PC-9 (cell line): Measurements from ENCODE around the gene ZNF574. TPM values are rescaled to one million over a fixed set of nuclear protein-coding genes. Genes with fewer than 3 reads are reported as not detected.

ENCODE experiments used
- BruUV-seq: library from RNA; stranded (reverse); fragments of 400-500 nt; replicated peaks from 2 replicates; lab custom pipeline; 2021; lab: Mats Ljungman, UMichigan
- CTCF ChIA-PET: fragments of 300-600 bp; sonication (Branson Sonifier 250); formaldehyde crosslinking; loops from one replicate; lab custom pipeline; 2022; ENCODE audit warnings: antibody characterized with exemption; lab: Charles Lee
- POLR2A ChIA-PET: fragments of 300-600 bp; sonication (Branson Sonifier 250); formaldehyde crosslinking; loops from one replicate; lab custom pipeline; 2022; ENCODE audit warnings: antibody characterized with exemption; ENCODE audit not compliant: unreplicated experiment; lab: Charles Lee
- DNase-seq, 2 experiments: peaks; one replicate each; pipeline versions ENCODE4 v3.0.0 to v3.0.0-alpha.2; 2015 to 2022; ENCODE audit warnings: mixed read lengths in 1 of 2
- H2AFZ ChIP-seq: fragments of 200-600 bp; sonication (generic); 2 replicates; pipeline ENCODE4 v1.8.1; 2017; ENCODE audit warnings: antibody characterized with exemption
- H3F3A ChIP-seq: fragments of 200-600 bp; sonication (generic); 2 replicates; pipeline ENCODE4 v1.8.1; 2017; ENCODE audit warnings: antibody characterized with exemption, mild to moderate bottlenecking, low read depth; ENCODE audit not compliant: insufficient read depth
- H3K27ac ChIP-seq: fragments of 200-600 bp; sonication (generic); 2 replicates; pipeline ENCODE4 v1.6.1; 2016; ENCODE audit warnings: mixed run types
- H3K27me3 ChIP-seq: fragments of 200-600 bp; sonication (generic); 2 replicates; pipeline ENCODE4 v1.6.1; 2016; ENCODE audit warnings: low read depth, mixed run types; ENCODE audit not compliant: insufficient read depth
- H3K36me3 ChIP-seq: fragments of 200-600 bp; sonication (generic); 2 replicates; pipeline ENCODE4 v1.6.1; 2016; ENCODE audit warnings: low read depth, mixed run types
- H3K4me1 ChIP-seq: fragments of 200-600 bp; sonication (generic); replicated peaks from 2 replicates; pipeline ENCODE4 v1.6.1; 2016; ENCODE audit warnings: mixed run types; ENCODE audit not compliant: insufficient read depth
- H3K4me2 ChIP-seq: fragments of 200-600 bp; sonication (generic); 2 replicates; pipeline ENCODE4 v1.6.1; 2017; ENCODE audit warnings: mixed run types
- H3K4me3 ChIP-seq: fragments of 200-600 bp; sonication (generic); 2 replicates; pipeline ENCODE4 v1.6.1; 2016; ENCODE audit warnings: mixed run types
- H3K79me2 ChIP-seq: fragments of 200-600 bp; sonication (generic); 2 replicates; pipeline ENCODE4 v1.6.1; 2017; ENCODE audit warnings: low read depth, mixed run types
- H3K9me2 ChIP-seq: fragments of 200-600 bp; sonication (generic); 2 replicates; pipeline ENCODE4 v1.8.1; 2017; ENCODE audit warnings: mild to moderate bottlenecking; ENCODE audit not compliant: insufficient read depth
- H3K9me3 ChIP-seq: fragments of 200-600 bp; sonication (generic); 2 replicates; pipeline ENCODE4 v1.8.1; 2016; ENCODE audit warnings: low read depth; ENCODE audit not compliant: insufficient read depth
- H4K20me1 ChIP-seq: fragments of 200-600 bp; sonication (generic); 2 replicates; pipeline ENCODE4 v1.8.1; 2017; ENCODE audit not compliant: insufficient read depth
- CTCF ChIP-seq: fragments of 200-600 bp; sonication (generic); conservative IDR thresholded peaks from 2 replicates; pipeline ENCODE4 v1.6.1; 2017; ENCODE audit warnings: mixed run types, antibody characterized with exemption, mild to moderate bottlenecking, moderate library complexity
- EZH2 ChIP-seq: fragments of 200-600 bp; sonication (generic); IDR thresholded peaks from 2 replicates; pipeline ENCODE4 v1.8.0; 2017; ENCODE audit warnings: antibody characterized with exemption, low read depth
- intact Hi-C: fragments of 100-400 bp; cut with micrococcal nuclease; formaldehyde crosslinking; loops from one replicate; pipeline ENCODE4 v1.10.0; 2022; ENCODE audit not compliant: unreplicated experiment
- total RNA-seq: library from RNA; stranded (reverse); gene quantifications from 2 replicates; pipeline ENCODE4 v1.2.3, GENCODE V29; 2021

ZNF574 gene
- total RNA-seq, 1 experiment from 2014 or later = 19.4 TPM

GRCh38 chr19:42074513-42075363 is 1.2 kb upstream of the ZNF574 start:
- TF ChIP-seq CTCF (no peak), EZH2 (no peak)
- ChIA-PET POLR2A (no interaction called here), CTCF (no interaction called here)
- Histone ChIP-seq H3F3A (peaks cover 16% of the 10 kb centered on the region; the same call in 1 of the 2 replicates), H2AFZ (peak overlapping the region; percentile 84), H3K27ac (peak overlapping the region; percentile 90), H3K4me3 (peak overlapping the region; percentile 78), H3K27me3 (0 out of 2 replicates have a peak, but pooled peaks cover 1% of the 10 kb centered on the region), H3K4me2 (peak overlapping the region; percentile 81), H3K79me2 (peaks cover 47% of the 10 kb centered on the region), H3K4me1 (peaks cover 25% of the 10 kb centered on the region), H3K9me2 (no peaks in the 10 kb centered on the region), H3K9me3 (no peaks in the 10 kb centered on the region), H4K20me1 (peaks cover 26% of the 10 kb centered on the region), H3K36me3 (no peaks in the 10 kb centered on the region)
- BruUV-seq = TSS peak; percentile 74
- intact Hi-C loops = loop anchor here (5.0 kb wide), 3 partner anchors 42 to 187 kb away; partner anchors contain the start of gene RABAC1
- DNase-seq = peak; percentile 34 to 39

GRCh38 chr19:42075364-42075615 is 676 bp upstream of the ZNF574 start:
- ChIA-PET CTCF (no interaction called here), POLR2A (no interaction called here)
- no peak for DNase-seq

More at GRCh38 chr19:42075364-42075615, 676 bp upstream of the ZNF574 start:
- no peak for TF ChIP-seq CTCF
- no peak for TF ChIP-seq EZH2
- Histone ChIP-seq H3K36me3 (no peaks in the 10 kb centered on the region), H3F3A (peaks cover 16% of the 10 kb centered on the region; the same call in 1 of the 2 replicates), H3K79me2 (peaks cover 50% of the 10 kb centered on the region), H3K4me1 (peaks cover 25% of the 10 kb centered on the region), H4K20me1 (peaks cover 32% of the 10 kb centered on the region), H3K27ac (peak overlapping the region; percentile 90), H3K27me3 (no peaks in the 10 kb centered on the region), H2AFZ (peak overlapping the region; percentile 84), H3K4me3 (peak overlapping the region; percentile 78), H3K9me3 (no peaks in the 10 kb centered on the region), H3K9me2 (no peaks in the 10 kb centered on the region), H3K4me2 (peak overlapping the region; percentile 81)
- no TSS peak for BruUV-seq
- intact Hi-C loops = loop anchor here (5.0 kb wide), 3 partner anchors 43 to 188 kb away; partner anchors contain the start of gene RABAC1
